Measurements from ENCODE around the gene CDRT15L2. TPM values are rescaled to one million over a fixed set of nuclear protein-coding genes. Genes with fewer than 3 reads are reported as not detected.
"Not testable (repeated sequence)": the region's sequence is repeated elsewhere in the genome, so short reads cannot be mapped to it uniquely, and the experiment has no call there.

Gene CDRT15L2
- total RNA-seq: not detected in 2 replicates

DNA sequence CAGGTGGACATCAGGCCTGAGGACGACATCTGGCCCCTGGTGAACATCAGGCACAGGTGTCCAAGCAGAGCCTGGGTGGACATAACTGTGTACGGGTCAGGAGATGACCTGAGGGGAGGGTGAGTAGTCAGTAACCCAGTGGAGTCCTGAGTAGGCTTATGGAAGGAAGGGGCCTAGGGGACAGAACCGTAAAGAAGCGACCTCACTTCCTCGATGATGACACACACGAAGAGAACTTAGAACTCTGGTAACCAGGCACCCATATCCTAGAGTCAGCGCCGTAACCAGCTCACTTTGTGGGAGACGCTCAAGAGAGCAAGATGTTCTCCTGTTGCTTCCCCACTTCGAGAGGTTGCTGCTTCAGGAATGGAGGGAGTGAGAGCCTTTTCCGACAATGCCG is at the start of gene CDRT15L2:
TSS of gene CDRT15L2 (plus strand) at position 301 of the 400 bp plus-strand sequence. CDS start at position 321, 20 bp downstream.
- intact Hi-C loops (cut with micrococcal nuclease); H3K36me3 Mint-ChIP-seq (ENCODE audit: low read depth); DNase-seq (ENCODE audit: low spot score); H3K27ac Mint-ChIP-seq; H3K4me3 Mint-ChIP-seq; H3K4me1 Mint-ChIP-seq (ENCODE audit: low read depth); H3K27me3 Mint-ChIP-seq (ENCODE audit: insufficient read depth); H3K9me3 Mint-ChIP-seq: not testable (repeated sequence)

DNA sequence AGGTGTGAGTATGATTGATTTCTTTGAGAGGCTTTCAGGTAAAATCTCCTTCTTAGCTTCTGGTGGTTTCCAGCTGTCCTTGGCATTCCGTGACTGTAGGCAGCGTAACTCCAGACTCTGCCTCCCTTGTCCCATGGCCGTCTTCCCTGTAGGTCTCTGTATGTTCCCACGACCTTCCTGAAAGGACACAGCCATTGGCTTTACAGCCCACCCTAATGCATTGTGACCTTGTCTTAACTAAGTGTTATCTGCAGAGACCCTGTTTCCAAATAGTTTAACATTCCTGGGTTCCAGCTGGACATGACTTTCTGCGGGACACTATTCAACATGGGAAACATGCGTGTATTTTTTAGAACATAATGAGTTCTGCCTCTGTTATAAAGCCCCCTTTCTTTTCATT is 49.4 kb upstream of the CDRT15L2 start:
- H3K4me1 Mint-ChIP-seq (ENCODE audit: low read depth); H3K9me3 Mint-ChIP-seq; H3K27me3 Mint-ChIP-seq (ENCODE audit: insufficient read depth); DNase-seq (ENCODE audit: low spot score); H3K36me3 Mint-ChIP-seq (ENCODE audit: low read depth); intact Hi-C loops (cut with micrococcal nuclease); H3K27ac Mint-ChIP-seq: not testable (repeated sequence)
- H3K4me3 Mint-ChIP-seq: peak overlapping the region; percentile 45

DNA sequence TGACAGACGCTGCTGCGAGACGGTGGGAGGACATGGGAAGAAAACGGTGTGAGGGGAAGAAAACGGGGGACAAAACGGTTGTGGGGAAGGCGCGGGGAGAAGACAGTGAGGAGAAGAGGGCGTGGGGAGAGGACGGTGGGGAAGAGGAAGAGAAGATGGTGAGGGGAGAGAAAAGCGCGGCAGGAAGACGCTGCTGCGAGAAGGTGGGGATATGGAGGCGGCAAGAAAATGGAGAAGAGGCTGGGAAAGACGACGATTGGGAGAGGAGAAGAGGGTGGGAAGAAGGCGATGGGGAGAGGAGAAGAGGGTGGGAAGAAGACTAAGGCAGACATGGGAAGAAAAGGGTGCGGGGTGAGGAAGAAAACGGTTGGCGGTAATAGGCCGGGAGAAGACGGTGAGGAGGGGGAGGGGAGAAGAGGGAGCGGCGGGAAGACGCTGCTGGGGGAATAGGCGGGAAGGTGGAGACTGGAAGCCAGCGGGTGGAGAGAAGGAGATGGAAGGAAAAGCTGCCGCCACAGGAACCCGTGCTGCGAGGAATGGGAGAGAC is 46.9 kb upstream of the CDRT15L2 start:
- H3K27ac Mint-ChIP-seq; H3K27me3 Mint-ChIP-seq (ENCODE audit: insufficient read depth); DNase-seq (ENCODE audit: low spot score); H3K9me3 Mint-ChIP-seq; intact Hi-C loops (cut with micrococcal nuclease); H3K36me3 Mint-ChIP-seq (ENCODE audit: low read depth): not testable (repeated sequence)
- Mint-ChIP-seq H3K4me1 (ENCODE audit: low read depth) (peaks cover 10% of the 10 kb centered on the region), H3K4me3 (peak overlapping the region; percentile 83)

DNA sequence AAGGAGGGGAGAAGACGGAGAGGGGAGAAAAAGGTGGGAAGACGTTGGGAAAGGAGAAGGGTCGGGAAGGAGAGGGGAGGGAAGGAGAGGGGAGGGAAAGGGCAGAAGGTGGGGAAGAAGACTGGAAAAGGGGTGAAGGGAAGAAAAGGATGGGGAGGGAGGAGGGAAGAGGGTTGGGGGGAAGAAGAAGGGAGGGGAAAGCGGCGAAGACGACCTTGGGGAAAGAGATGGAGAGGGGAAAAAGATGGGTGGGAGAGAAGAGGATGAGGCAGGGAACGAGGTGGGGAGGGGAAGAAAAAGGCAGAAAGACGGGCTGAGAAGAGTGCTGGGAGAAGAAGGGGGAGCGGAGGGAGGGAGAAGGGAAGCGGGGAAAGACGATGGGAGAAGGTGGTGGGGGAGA is 46.3 kb upstream of the CDRT15L2 start:
- peak overlapping the region; percentile 55 for H3K27ac Mint-ChIP-seq
- H3K27me3 Mint-ChIP-seq (ENCODE audit: insufficient read depth); intact Hi-C loops (cut with micrococcal nuclease); H3K9me3 Mint-ChIP-seq; DNase-seq (ENCODE audit: low spot score); H3K36me3 Mint-ChIP-seq (ENCODE audit: low read depth): not testable (repeated sequence)
- H3K4me1 Mint-ChIP-seq (ENCODE audit: low read depth): peaks cover 10% of the 10 kb centered on the region
- H3K4me3 Mint-ChIP-seq: peak overlapping the region; percentile 83

DNA sequence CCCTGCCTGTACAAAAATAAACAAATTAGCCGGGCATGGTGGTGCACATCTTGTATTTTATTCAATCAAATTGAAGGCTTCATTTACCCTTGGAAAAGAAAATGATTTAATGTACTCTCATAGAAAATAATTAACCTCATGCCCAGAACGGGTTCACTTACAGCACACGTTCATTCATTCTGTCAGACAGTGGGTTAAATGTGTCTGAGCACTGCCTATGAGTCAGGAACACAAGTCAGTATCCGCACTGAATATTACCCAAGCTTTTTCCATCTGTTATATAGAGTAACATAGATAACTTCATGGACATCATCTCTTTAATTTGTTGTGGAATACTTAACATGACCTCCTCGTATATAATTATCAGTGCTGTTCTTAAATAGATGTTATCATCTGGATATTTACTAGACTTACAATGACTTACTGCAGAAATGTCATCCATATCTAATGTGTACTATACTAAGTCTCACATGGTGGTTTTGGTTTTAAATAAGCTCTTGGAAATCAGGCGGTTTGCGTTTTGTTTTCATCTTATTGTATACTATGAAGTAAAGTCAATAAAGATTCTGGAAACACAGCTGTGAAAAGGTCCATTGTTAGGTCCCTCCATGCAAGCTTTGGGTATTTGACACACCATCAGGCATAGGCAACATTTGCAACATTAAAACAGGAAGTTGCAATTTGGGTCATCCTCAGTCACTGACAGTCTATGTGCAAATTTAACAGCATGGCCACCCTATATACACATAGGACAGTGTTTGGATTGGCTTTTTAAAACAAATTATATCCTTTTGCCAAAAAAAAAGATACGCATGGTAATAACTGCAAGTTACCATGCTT is 44.6 kb upstream of the CDRT15L2 start:
- H3K27me3 Mint-ChIP-seq (ENCODE audit: insufficient read depth); H3K36me3 Mint-ChIP-seq (ENCODE audit: low read depth); intact Hi-C loops (cut with micrococcal nuclease); H3K27ac Mint-ChIP-seq; DNase-seq (ENCODE audit: low spot score); H3K9me3 Mint-ChIP-seq: not testable (repeated sequence)
- Mint-ChIP-seq H3K4me3 (peak overlapping the region; percentile 20), H3K4me1 (ENCODE audit: low read depth) (peaks cover 10% of the 10 kb centered on the region)

DNA sequence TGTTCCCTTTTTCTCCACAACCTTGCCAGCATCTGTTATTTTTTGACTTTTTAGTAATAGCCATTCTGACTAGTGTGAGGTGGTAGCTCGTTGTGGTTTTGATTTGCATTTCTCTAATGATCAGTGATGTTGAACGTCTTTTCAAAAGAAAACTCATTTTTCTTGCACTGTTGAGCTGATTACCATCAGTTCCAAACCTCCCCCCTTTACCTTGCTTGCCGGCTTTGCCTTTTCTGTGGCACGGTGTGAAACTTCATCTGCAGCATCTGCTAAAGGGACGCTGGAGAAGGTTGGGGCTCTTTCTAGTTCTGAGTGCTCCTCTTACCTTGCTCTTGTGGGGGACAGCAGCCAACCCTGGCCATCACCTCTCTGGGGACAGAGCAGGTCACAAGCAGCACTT is 39.1 kb upstream of the CDRT15L2 start:
- H3K4me1 Mint-ChIP-seq (ENCODE audit: low read depth); intact Hi-C loops (cut with micrococcal nuclease); H3K36me3 Mint-ChIP-seq (ENCODE audit: low read depth); H3K27ac Mint-ChIP-seq; H3K4me3 Mint-ChIP-seq; H3K9me3 Mint-ChIP-seq; DNase-seq (ENCODE audit: low spot score); H3K27me3 Mint-ChIP-seq (ENCODE audit: insufficient read depth): not testable (repeated sequence)

DNA sequence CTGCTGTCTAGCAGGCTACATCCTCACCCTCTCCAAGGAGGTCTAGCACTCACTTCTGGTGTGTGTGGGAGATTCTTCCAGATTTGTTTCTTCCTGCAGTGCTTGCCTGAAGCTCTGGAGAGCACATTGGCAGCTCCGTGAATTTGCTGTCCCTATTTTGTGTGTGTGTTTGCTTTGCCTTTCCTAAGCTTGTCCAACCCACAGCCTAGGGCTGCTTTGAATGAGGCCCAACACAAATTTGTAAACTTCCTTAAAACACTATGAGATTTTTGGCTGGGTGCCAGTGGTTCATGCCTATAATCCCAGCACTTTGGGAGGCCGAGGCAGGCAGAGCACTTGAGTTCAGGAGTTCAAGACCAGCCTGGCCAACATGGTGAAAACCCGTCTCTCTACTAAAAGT is 38.7 kb upstream of the CDRT15L2 start:
- H3K27ac Mint-ChIP-seq; H3K36me3 Mint-ChIP-seq (ENCODE audit: low read depth); DNase-seq (ENCODE audit: low spot score); H3K4me1 Mint-ChIP-seq (ENCODE audit: low read depth); H3K27me3 Mint-ChIP-seq (ENCODE audit: insufficient read depth); intact Hi-C loops (cut with micrococcal nuclease); H3K4me3 Mint-ChIP-seq; H3K9me3 Mint-ChIP-seq: not testable (repeated sequence)

GRCh38 chr17:20541853-20542546 is 37.5 kb upstream of the CDRT15L2 start:
- H3K9me3 Mint-ChIP-seq; intact Hi-C loops (cut with micrococcal nuclease); H3K27ac Mint-ChIP-seq; DNase-seq (ENCODE audit: low spot score); H3K27me3 Mint-ChIP-seq (ENCODE audit: insufficient read depth); H3K4me1 Mint-ChIP-seq (ENCODE audit: low read depth); H3K4me3 Mint-ChIP-seq; H3K36me3 Mint-ChIP-seq (ENCODE audit: low read depth): not testable (repeated sequence)

GRCh38 chr17:20547923-20548322 is 31.6 kb upstream of the CDRT15L2 start:
- H3K27ac Mint-ChIP-seq; H3K27me3 Mint-ChIP-seq (ENCODE audit: insufficient read depth): not testable (repeated sequence)

DNA sequence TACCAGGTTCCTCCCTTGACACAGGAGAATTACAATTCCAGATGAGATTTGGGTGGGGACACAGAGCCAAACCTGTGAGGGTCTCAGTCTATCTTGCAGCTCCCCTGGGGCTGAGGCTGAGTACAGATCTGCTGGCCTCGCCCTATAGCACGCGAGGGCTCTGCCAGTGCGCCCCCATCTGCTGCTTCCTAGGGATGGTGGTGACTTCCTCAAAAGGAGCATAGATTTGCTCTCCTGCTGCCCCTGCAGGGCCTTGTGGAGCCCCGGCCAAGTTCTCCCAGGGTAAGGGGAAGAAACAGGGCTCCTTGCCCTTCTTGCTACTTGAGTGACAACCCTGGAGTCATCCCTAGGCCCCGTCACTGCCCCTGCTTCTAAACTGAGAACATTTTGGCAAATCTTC is 26.6 kb upstream of the CDRT15L2 start:
- H3K9me3 Mint-ChIP-seq, H3K4me3 Mint-ChIP-seq: not testable (repeated sequence)

More at GRCh38 chr17:20547923-20548322, 31.6 kb upstream of the CDRT15L2 start:
- intact Hi-C loops (cut with micrococcal nuclease); DNase-seq (ENCODE audit: low spot score); H3K4me1 Mint-ChIP-seq (ENCODE audit: low read depth); H3K9me3 Mint-ChIP-seq; H3K4me3 Mint-ChIP-seq; H3K36me3 Mint-ChIP-seq (ENCODE audit: low read depth): not testable (repeated sequence)

GRCh38 chr17:20554728-20555127 is 24.8 kb upstream of the CDRT15L2 start:
- H3K4me3 Mint-ChIP-seq; H3K9me3 Mint-ChIP-seq; H3K27ac Mint-ChIP-seq; intact Hi-C loops (cut with micrococcal nuclease); H3K36me3 Mint-ChIP-seq (ENCODE audit: low read depth); H3K4me1 Mint-ChIP-seq (ENCODE audit: low read depth); H3K27me3 Mint-ChIP-seq (ENCODE audit: insufficient read depth); DNase-seq (ENCODE audit: low spot score): not testable (repeated sequence)

More for the DNA sequence above, 26.6 kb upstream of the CDRT15L2 start:
- H3K36me3 Mint-ChIP-seq (ENCODE audit: low read depth); DNase-seq (ENCODE audit: low spot score); intact Hi-C loops (cut with micrococcal nuclease); H3K4me1 Mint-ChIP-seq (ENCODE audit: low read depth); H3K27me3 Mint-ChIP-seq (ENCODE audit: insufficient read depth); H3K27ac Mint-ChIP-seq: not testable (repeated sequence)

- H3K4me1 Mint-ChIP-seq (ENCODE audit: low read depth); intact Hi-C loops (cut with micrococcal nuclease); DNase-seq (ENCODE audit: low spot score); H3K27ac Mint-ChIP-seq; H3K9me3 Mint-ChIP-seq; H3K4me3 Mint-ChIP-seq; H3K36me3 Mint-ChIP-seq (ENCODE audit: low read depth); H3K27me3 Mint-ChIP-seq (ENCODE audit: insufficient read depth): not testable (repeated sequence)
Measured at GRCh38 chr17:20555135-20556010, 24.2 kb upstream of the CDRT15L2 start.
